Liver (tissue), 9 donors: ENCODE results near the gene ITGB2. TPM values are rescaled to one million over a fixed set of nuclear protein-coding genes. Genes with fewer than 3 reads are reported as not detected.

Source experiments
- DNase-seq: peaks from one replicate; pipeline ENCODE4 v3.0.0-alpha.2; 2017; ENCODE audit warnings: low spot score
- H3K27ac ChIP-seq, 2 donors: one replicate each; pipeline ENCODE4 v1.7.0; 2013; ENCODE audit warnings: inconsistent platforms in 2 of 2, low read length in 2 of 2, control low read depth in 1 of 2, low read depth in 1 of 2, mild to moderate bottlenecking in 1 of 2
- H3K27me3 ChIP-seq, 4 donors: one replicate each; pipeline versions ENCODE4 v1.6.1 to v1.7.0; 2013; ENCODE audit warnings: low read length in 3 of 4, inconsistent platforms in 1 of 4, mild to moderate bottlenecking in 1 of 4, moderate library complexity in 1 of 4; ENCODE audit not compliant: control insufficient read depth in 4 of 4, insufficient read depth in 4 of 4
- H3K36me3 ChIP-seq, 4 donors: one replicate each; pipeline versions ENCODE4 v1.6.1 to v1.7.0; 2013; ENCODE audit warnings: low read length in 3 of 4, mild to moderate bottlenecking in 3 of 4, low read depth in 1 of 4, moderate library complexity in 1 of 4; ENCODE audit not compliant: control insufficient read depth in 4 of 4, insufficient read depth in 3 of 4
- H3K4me1 ChIP-seq, 4 donors: one replicate each; pipeline versions ENCODE4 v1.6.1 to v1.7.0; 2013; ENCODE audit warnings: low read length in 3 of 4, mild to moderate bottlenecking in 3 of 4, moderate library complexity in 1 of 4; ENCODE audit not compliant: control insufficient read depth in 4 of 4, insufficient read depth in 4 of 4
- H3K4me3 ChIP-seq, 3 donors: one replicate each; pipeline versions ENCODE4 v1.6.1 to v1.7.0; 2013; ENCODE audit warnings: low read length in 3 of 3, control low read depth in 1 of 3, low read depth in 1 of 3, mild to moderate bottlenecking in 1 of 3
- H3K9ac ChIP-seq, 2 donors: one replicate each; pipeline ENCODE4 v1.7.0; 2013; ENCODE audit warnings: low read length in 2 of 2, mild to moderate bottlenecking in 2 of 2, moderate library complexity in 2 of 2, control low read depth in 1 of 2, low read depth in 1 of 2
- H3K9me3 ChIP-seq, 4 donors: one replicate each; pipeline versions ENCODE4 v1.6.1 to v1.7.0; 2013; ENCODE audit warnings: low read length in 3 of 4; ENCODE audit not compliant: control insufficient read depth in 4 of 4
- EGR1 ChIP-seq, 2 donors: IDR thresholded peaks; 2 replicates each; pipeline ENCODE4 v1.6.1; 2016 to 2018; ENCODE audit warnings: antibody characterized with exemption in 2 of 2, low read depth in 2 of 2
- FOXA1 ChIP-seq: IDR thresholded peaks from 2 replicates; pipeline ENCODE4 v1.6.1; 2016; ENCODE audit warnings: antibody characterized with exemption
- GABPA ChIP-seq, 2 donors: IDR thresholded peaks in 1 of 2; conservative IDR thresholded peaks in 1 of 2; 2 replicates each; pipeline ENCODE4 v1.6.1; 2016; ENCODE audit warnings: antibody characterized with exemption in 2 of 2, mild to moderate bottlenecking in 1 of 2, moderate library complexity in 1 of 2
- HNF4A ChIP-seq, 2 donors: conservative IDR thresholded peaks; 2 replicates each; pipeline ENCODE4 v1.6.1; 2016; ENCODE audit warnings: antibody characterized with exemption in 2 of 2, mild to moderate bottlenecking in 2 of 2
- HNF4G ChIP-seq: IDR thresholded peaks from 2 replicates; pipeline ENCODE4 v1.6.1; 2016; ENCODE audit warnings: antibody characterized with exemption
- NR2F2 ChIP-seq: IDR thresholded peaks from 2 replicates; pipeline ENCODE4 v1.6.1; 2016; ENCODE audit warnings: antibody characterized with exemption
- RXRA ChIP-seq, 2 donors: IDR thresholded peaks; 2 replicates each; pipeline ENCODE4 v1.6.1; 2017 to 2018; ENCODE audit warnings: antibody characterized with exemption in 2 of 2, mild to moderate bottlenecking in 1 of 2
- TAF1 ChIP-seq: conservative IDR thresholded peaks from 2 replicates; pipeline ENCODE4 v1.6.1; 2016; ENCODE audit warnings: antibody characterized with exemption, mild to moderate bottlenecking
- WGBS: extraction: QIAGEN DNeasy Blood & Tissue Kit; methylation state at CpG from one replicate; pipeline ENCODE4 v1.1.7; 2013; 5-methylcytosine and 5-hydroxymethylcytosine counted together
- polyA plus RNA-seq, 2 donors: library from polyadenylated mRNA; stranded (reverse) in 1 of 2; unstranded in 1 of 2; fragments of 200-250 nt in 1 of 2; fragments of >200 nt in 1 of 2; fragmentation: Nextera tagmentation in 1 of 2; extraction: Ambion mirVana in 1 of 2; gene quantifications; one replicate each; pipeline versions ENCODE4 v1.2.1 to v1.2.3, GENCODE V29; 2013 to 2015
- total RNA-seq, 2 donors: library from RNA; depleted of rRNA; stranded (reverse); fragments of >200 nt; gene quantifications; one replicate each; pipeline ENCODE4 v1.2.3, GENCODE V29; 2014
- TF ChIP-seq, protein P1 (sequence below): IDR thresholded peaks from 2 replicates; pipeline ENCODE4 v1.6.1; 2016; ENCODE audit warnings: antibody characterized with exemption, mild to moderate bottlenecking
- TF ChIP-seq, protein P2 (sequence below): IDR thresholded peaks from 2 replicates; pipeline ENCODE4 v1.6.1; 2016; ENCODE audit warnings: antibody characterized with exemption
- TF ChIP-seq, protein P3 (sequence below): IDR thresholded peaks from 2 replicates; pipeline ENCODE4 v1.6.1; 2016; ENCODE audit warnings: antibody characterized with exemption
- donor health status: healthy.
- donor health status: healthy.
- donor health status: healthy.
- donor health status: healthy.
- donor health status: healthy.

ITGB2 gene
- total and polyA plus RNA-seq, 4 donors, result 9.6 to 50.6 (median 28.7) TPM

DNA sequence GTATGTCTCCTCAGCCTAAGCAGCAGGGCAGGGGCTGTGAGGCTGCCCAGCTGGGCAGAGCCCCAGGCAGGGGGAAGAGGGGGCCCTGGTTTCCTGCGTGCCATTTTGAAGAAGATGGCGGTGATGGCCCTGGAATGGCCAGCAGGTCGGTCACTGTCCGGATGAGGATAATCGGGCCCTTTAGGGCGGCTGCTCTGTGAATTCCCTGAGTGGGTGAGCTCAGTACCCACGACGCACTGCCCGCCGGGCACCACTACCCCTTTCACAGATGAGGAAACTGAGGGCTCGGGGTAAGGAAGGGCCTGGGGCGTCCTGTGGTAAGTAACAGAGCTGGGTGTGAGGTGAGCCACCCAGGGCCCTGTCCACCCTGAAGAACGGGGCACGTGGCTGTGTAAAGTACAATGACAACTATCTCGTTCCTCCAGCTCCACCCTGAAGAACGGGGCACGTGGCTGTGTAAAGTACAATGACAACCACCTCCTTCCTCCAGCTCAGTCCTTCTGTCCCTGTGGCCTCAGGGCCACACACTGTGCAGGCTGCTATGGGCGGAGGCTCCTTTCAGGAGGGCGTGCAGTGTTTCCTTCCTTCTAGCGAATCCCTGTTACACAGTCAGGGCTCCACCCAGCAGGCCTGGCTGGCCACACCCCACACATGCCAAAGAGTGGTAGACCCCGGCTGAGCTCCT is 23.2 kb downstream of the ITGB2 start (continued):
- TF ChIP-seq, protein P1, sequence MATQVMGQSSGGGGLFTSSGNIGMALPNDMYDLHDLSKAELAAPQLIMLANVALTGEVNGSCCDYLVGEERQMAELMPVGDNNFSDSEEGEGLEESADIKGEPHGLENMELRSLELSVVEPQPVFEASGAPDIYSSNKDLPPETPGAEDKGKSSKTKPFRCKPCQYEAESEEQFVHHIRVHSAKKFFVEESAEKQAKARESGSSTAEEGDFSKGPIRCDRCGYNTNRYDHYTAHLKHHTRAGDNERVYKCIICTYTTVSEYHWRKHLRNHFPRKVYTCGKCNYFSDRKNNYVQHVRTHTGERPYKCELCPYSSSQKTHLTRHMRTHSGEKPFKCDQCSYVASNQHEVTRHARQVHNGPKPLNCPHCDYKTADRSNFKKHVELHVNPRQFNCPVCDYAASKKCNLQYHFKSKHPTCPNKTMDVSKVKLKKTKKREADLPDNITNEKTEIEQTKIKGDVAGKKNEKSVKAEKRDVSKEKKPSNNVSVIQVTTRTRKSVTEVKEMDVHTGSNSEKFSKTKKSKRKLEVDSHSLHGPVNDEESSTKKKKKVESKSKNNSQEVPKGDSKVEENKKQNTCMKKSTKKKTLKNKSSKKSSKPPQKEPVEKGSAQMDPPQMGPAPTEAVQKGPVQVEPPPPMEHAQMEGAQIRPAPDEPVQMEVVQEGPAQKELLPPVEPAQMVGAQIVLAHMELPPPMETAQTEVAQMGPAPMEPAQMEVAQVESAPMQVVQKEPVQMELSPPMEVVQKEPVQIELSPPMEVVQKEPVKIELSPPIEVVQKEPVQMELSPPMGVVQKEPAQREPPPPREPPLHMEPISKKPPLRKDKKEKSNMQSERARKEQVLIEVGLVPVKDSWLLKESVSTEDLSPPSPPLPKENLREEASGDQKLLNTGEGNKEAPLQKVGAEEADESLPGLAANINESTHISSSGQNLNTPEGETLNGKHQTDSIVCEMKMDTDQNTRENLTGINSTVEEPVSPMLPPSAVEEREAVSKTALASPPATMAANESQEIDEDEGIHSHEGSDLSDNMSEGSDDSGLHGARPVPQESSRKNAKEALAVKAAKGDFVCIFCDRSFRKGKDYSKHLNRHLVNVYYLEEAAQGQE, result no peak
- TF ChIP-seq, protein P2, sequence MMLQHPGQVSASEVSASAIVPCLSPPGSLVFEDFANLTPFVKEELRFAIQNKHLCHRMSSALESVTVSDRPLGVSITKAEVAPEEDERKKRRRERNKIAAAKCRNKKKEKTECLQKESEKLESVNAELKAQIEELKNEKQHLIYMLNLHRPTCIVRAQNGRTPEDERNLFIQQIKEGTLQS, result no peak
- no peak for TF ChIP-seq FOXA1
- no peak for TF ChIP-seq GABPA (IDR thresholded peaks at IDR 0.05 in 1 of 2, conservative IDR thresholded peaks at IDR 0.05 in 1 of 2)
- TF ChIP-seq HNF4A (conservative IDR thresholded peaks at IDR 0.05), result no peak
- TF ChIP-seq HNF4G, result no peak
- TF ChIP-seq NR2F2, result no peak
- no peak for TF ChIP-seq EGR1 (IDR thresholded peaks at IDR 0.05; ENCODE audit: low read depth in 2 of 2)

DNA sequence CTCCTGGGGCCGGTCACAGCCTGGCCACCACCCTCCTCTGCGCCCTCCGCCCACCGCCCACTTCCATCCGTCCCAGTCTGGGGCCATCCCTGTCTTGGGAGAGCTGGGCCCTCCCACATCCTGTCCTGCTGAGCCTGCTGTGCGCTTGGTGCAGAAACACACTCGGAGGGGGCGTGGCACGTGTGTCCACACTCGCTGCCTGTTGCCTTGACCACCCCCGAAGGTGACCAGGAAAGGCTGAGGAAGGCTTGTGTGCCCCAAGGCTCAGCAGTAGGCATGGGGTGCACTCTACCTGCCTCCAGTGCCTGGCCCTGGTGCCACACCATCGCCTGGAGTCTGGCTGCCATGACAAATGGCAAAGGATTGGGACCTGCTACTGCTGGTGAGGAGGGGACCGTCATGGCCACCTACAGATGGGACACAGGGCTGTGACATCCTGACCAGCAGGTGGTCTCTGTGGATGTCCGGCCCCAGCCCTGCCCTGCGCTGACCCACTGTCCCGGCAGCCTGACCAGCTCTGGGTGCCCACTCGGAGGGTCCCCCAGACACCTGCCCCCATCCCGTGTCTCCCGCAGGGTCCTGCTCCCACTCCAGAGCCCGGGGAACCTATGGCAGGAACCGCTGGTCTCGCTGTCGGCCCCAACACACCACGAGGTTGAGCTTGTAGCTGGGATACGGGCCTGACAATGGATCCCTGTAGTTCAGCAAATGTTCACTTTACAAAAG is 24.0 kb downstream of the ITGB2 start:
- Histone ChIP-seq H3K27ac (no peak overlapping the region), H3K4me1 (peaks cover 7 to 19% (median 12%) of the 10 kb centered on the region in 4 donors)
- DNase-seq, result no peak

More for the DNA sequence above, 24.0 kb downstream of the ITGB2 start:
- no peak for TF ChIP-seq TAF1
- no peak for TF ChIP-seq HNF4A (conservative IDR thresholded peaks at IDR 0.05)
- TF ChIP-seq, protein P2, result no peak
- no peak for TF ChIP-seq RXRA (IDR thresholded peaks at IDR 0.05)
- TF ChIP-seq, protein P3, sequence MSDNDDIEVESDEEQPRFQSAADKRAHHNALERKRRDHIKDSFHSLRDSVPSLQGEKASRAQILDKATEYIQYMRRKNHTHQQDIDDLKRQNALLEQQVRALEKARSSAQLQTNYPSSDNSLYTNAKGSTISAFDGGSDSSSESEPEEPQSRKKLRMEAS, result no peak
- TF ChIP-seq FOXA1, result no peak
- TF ChIP-seq, protein P1, result no peak
- Histone ChIP-seq H3K27me3 (no peaks in the 10 kb centered on the region), H3K9me3 (no peaks in the 10 kb centered on the region), H3K9ac (no peak overlapping the region), H3K4me3 (no peak overlapping the region), H3K36me3 (peaks cover 0 to 2% (median 0%) of the 10 kb centered on the region in 4 donors)
- 90% methylated on average over 25 of the region's 25 CpGs for WGBS
